Right lobe of liver (tissue), 4 donors: ENCODE results near the gene TSPOAP1.

Source experiments
- CTCF ChIP-seq, 4 donors: fragments of 200-600 bp in 3 of 4; fragments of 450-650 bp in 1 of 4; IDR thresholded peaks; one replicate each; pipeline versions ENCODE4 v1.5.1 to v1.8.0; 2016 to 2022; ENCODE audit warnings: antibody characterized with exemption in 4 of 4, mild to moderate bottlenecking in 2 of 4
- POLR2A ChIP-seq: fragments of 450-650 bp; IDR thresholded peaks from one replicate; pipeline ENCODE4 v1.6.1; 2017; ENCODE audit warnings: antibody characterized with exemption, mild to moderate bottlenecking
- donor health status: DM: no; HTN: no; CAD: no.
- donor health status: DM: no; HTN: no; CAD: no.
- donor health status: DM: no; HTN: yes; CAD: no.

GRCh38 chr17:58367461-58367860, 38.9 kb upstream of the TSPOAP1 start:
- TF ChIP-seq CTCF (IDR thresholded peaks at IDR 0.05) (no peak), POLR2A (no peak)
